GM18511 (cell line): ENCODE measurements around the gene RAB28.
"Not testable (repeated sequence)": the region's sequence is repeated elsewhere in the genome, so short reads cannot be mapped to it uniquely, and the experiment has no call there.

Experiments
- ATAC-seq: cut with Tn5 transposase; IDR thresholded peaks from one replicate; pipeline ENCODE4 v1.9.1; 2021; ENCODE audit warnings: mild to moderate bottlenecking, moderate library complexity; ENCODE audit not compliant: unreplicated experiment

Gene RAB28

DNA sequence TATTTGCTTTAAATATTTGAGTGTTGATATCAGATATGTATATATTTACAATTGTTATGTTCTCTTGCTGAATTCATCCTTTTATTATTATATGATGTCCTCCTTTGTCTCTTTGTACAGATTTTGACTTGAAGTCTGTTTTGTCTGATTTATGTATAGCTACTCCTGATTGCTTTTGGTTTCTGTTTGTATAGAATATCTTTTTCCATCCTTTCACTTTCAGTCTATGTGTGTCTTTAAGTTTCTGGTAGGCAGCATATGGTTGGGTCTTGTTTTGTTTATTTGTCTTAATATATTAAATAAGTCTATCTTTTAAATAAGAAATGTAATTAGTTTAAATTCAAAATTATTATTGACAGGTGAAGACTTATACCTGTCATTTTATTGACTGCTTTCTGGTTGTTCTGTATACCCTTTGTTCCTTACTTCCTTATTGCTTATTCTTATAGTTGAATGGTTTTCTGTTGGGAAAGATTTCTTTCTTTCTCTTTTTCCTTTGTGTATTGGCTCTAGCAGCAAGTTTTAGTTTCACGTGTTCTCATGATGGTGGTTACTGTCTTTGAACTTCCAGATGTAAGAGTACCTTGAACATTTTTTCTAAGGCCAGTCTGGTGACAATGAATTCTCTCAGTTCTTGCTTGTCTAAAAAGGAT, 31.1 kb downstream of the RAB28 start:
- no peak for ATAC-seq

- no peak for ATAC-seq
These were observed 34.5 kb downstream of the RAB28 start for GRCh38 chr4:13449590-13449989.

DNA sequence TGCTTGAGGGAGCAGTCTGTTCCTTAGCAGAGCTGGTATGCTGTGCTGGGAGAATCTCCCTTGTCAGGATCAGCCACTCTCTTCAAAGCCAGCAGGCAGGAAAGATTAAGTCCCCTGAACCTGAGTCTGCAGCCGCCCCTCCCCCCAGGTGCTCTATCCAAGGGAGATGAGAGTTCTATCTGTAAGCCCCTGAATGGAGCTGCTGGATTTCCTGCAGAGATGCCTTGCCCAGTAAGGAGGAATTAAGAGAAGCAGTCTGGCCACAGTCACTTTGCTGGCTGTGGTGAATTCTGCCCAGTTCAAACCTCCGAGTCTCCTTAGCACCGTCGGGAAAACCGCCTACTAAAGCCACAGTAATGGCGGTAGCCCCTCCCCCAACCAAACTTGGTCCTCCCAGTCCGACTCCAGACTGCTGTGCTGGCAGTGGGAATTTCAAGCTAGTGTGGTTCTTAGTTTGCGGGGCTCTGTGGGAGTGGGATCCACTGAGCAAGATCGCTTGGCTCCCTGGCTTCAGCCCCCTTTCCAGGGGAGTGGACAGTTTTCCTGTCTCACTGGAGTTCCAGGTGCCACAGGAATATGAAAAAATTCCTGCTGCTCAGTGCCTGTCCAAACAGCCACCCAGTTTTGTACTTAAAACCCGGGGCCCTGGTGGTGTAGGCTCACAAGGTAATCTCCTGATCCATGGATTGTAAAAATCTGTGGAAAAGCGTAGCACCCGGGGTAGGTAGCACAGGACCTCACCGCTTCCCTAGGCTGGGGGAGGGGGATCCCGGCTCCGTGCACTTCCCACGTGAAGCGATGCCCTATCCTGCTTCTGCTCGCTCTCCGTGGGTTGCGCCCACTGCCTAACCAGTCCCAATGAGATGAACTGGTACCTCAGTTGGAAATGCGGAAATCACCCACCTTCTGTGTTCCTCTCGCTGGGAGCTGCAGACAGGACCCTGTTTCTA, 38.0 kb downstream of the RAB28 start:
- ATAC-seq: no peak

DNA sequence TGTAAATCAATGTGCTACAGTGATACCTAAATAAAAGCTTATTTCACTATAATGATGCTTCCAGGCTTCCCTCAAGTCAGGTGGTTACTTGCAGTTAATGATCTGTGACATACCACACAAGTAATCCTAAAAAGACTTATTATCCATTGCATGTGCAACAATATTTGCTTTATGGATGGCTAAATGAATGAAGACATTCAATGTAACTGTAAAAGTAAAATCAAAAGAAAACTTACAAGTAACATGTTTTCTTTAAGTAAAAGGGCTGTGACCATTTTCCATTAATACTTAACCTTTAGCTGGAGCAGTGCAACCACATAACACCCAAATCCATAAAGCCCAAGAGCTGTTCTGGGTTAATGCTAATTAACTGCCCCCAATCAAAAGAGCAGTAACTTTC, 42.6 kb downstream of the RAB28 start:
- no peak for ATAC-seq

- no peak for ATAC-seq
These were observed 47.2 kb downstream of the RAB28 start for GRCh38 chr4:13436962-13437361.

DNA sequence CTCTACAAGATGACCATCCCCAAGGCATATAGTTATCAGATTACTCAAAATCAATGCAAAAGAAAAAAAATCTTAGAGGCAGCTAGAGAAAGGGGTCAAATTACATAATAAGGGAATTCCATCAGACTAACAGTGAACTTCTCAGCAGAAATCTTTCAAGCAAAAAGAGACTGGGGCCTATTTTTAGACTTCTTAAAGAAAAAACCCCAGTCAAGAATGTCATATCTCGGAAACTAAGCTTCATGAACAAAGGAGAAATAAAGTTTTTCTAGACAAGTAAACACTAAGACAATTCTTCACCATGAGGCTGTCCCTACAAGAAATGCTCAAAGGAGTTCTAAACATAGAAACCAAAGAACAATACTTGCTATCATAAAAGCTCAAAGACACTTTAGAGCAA, 51.7 kb downstream of the RAB28 start:
- peak; percentile 51 for ATAC-seq

DNA sequence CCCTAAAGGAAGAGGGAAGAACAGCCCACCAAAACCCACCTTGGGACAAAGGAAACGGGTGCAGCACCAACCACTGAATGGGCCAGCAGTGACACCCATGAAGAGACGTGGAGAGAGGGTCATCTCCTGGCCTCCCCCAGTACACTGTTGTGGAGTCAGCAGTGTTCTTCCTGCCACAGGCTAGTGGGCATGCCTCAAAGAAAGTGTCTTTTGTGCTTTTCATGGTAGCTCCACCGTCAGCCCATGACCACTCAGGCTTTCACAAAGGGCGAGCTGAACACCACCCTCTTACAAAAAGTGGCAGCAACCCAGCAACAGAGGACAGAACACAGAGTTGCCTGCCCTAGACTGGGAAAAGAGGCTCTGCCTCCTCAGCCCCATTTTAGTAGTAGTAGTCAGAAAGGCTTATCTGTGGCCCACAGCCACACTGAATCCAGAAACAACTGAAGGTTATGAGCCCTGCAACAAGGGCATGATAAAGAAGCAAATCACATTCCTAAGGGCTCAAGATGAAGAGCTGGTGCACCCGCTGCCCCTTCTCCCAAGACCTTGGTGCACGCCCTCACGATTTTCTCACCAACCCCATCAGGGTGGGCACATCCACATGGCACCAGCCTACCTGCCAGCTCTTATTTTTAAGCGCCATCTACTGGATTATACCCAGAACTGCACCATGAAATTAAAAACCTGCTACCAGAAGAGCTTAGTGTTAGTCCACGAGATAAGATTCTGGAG, 53.1 kb downstream of the RAB28 start:
- ATAC-seq: no peak

DNA sequence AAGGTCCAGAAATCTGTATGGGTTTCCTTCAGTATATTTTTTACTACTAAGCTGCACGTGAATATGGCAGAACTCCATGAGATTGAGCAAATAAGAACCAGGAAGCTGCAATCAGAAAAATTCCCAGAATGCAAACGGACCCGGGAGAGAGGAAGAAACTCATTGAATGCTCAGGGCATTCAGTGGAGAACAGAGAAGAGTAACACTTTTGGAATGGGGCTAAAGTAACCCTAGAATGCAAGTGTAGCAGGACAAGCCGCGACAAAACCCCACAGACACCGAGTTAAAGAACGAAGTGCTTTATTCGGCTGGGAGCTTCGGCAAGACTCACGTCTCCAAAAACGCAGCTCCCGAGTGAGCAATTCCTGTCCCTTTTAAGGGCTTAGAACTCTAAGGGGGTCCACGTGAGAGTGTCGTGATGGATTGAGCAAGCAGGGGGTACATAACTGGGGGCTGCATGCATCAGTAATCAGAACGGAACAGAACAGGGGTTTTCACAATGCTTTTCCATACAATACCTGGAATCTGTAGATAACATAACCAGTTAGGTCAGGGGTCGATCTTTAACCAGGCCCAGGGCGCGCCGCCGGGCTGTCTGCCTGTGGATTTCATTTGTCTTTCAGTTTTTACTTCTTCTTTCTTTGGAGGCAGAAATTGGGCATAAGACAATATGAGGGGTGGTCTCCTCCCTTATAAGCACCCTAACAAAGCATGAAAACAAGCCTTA, 56.4 kb downstream of the RAB28 start:
- ATAC-seq: no peak

DNA sequence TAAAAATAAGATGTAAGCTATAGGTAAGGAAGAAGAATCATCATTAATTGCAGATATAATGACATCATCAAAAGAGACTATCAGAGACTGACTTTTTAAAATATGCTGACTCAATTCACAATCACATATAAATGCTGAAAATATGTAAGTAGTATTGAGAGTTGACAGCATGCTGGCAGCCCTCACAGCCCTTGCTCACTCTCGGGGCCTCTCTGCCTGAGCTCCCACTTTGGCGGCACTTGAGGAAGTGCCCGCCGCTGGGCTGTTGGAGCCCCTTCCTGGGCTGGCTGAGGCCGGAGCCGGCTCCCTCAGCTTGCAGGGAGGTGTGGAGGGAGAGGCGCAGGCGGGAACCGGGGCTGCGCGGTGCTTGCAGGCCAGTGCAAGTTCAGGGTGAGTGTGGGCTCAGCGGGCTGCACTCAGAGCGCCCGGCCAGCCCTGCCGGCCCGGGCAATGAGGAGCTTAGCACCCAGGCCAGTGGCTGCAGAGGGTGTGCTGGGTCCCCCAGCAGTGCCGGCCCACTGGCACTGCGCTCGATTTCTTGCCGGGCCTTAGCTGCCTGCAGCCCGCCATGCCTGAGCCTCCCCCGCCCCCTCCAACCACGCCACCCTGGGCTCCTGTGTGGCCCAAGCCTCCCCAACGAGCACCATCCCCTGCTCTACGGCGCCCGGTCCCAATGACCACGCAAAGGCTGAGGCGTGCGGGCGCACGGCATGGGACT, 68.9 kb downstream of the RAB28 start:
- ATAC-seq: no peak

DNA sequence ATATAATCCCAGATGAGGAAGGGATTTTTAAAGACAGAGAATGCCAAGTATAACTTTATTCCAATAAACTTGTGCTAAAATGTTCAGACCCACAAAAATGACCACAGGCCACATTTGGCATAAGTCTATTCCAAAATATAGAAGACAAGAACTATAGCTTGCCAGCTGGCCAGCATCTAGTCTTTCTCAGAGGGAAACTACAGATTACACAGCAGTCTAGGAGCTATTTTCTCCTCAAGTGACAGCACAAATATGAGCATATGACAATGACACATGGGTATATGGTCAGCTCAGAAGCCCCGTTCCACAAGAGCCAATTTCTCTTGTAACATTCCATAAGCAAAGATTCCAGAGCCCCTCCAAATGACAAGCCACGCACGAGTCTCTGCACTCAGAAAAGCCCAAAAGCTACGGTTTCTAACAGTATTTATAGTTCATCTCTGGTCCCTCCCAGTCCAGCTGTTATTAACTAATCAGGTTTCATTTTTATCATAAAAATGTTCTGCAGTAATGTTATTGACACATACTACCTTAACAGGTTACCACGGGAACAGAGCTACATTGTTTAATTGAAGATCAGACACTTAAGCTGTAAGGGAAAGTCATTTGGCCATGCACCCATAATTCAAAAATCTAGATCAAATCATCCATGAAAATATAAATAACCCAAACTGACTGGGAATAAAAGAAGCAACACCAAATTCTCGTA, 70.3 kb downstream of the RAB28 start:
- no peak for ATAC-seq

GRCh38 chr4:13411942-13412341, 72.2 kb downstream of the RAB28 start:
- no peak for ATAC-seq

GRCh38 chr4:13409324-13409723, 74.8 kb downstream of the RAB28 start:
- no peak for ATAC-seq

- not testable (repeated sequence) for ATAC-seq
These were observed 78.0 kb downstream of the RAB28 start for GRCh38 chr4:13406156-13406555.

DNA sequence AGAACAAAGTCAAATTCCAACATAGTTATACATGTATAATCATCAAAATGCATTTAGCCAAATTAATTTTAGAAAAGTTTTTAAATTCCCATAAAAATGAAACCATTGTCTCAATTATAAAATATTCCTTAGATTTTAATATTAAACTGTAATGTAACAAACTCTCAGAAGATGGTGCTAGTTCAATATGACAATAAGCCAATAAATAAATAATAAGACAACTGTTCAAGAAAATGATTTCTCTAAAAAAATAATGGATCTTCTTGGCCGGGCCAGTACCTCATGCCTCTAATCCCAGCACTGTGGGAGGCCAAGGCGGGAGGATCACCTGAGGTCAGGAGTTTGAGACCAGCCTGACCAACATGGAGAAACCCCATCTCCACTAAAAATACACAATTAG, 80.3 kb downstream of the RAB28 start:
- no peak for ATAC-seq

DNA sequence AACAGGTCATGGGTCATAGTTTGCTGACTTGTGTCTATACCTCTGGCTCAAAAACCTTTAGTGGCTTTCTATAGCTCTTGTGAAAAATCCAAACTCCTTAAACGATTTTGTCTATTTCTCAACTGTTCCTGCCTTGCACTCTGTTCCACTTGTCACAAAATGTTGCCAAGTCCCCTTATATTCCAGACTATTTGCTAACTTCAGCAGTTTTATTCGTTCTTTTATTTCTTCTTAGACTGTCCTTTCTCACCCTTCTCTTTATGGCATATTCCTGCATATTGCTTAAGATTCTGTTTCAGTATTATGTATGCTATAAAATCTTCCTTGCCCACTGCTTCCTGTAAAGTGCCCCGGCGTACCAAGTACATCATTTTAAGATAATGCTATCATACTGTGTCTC, 80.8 kb downstream of the RAB28 start:
- no peak for ATAC-seq

GRCh38 chr4:13399257-13399656, 84.9 kb downstream of the RAB28 start:
- ATAC-seq: no peak

DNA sequence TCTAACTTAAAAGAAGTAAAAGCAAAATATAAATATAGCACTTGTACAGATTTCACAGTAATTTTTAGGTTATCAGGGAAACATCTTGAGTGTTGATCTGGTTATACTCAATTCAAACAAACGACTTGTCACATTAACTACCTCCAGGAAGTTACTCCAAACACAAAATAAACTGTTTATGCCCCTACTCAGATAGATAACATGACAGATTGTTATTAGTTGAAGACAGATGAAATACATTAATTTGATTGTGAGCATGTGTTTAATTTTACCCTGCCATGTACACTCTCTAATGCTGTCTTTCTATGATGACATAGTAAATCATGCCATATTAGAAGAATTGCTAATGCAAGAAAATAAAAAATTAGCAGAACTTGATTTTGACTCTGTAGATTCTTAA, 88.0 kb downstream of the RAB28 start:
- no peak for ATAC-seq

- not testable (repeated sequence) for ATAC-seq
These were observed 94.2 kb downstream of the RAB28 start for GRCh38 chr4:13389901-13390300.

DNA sequence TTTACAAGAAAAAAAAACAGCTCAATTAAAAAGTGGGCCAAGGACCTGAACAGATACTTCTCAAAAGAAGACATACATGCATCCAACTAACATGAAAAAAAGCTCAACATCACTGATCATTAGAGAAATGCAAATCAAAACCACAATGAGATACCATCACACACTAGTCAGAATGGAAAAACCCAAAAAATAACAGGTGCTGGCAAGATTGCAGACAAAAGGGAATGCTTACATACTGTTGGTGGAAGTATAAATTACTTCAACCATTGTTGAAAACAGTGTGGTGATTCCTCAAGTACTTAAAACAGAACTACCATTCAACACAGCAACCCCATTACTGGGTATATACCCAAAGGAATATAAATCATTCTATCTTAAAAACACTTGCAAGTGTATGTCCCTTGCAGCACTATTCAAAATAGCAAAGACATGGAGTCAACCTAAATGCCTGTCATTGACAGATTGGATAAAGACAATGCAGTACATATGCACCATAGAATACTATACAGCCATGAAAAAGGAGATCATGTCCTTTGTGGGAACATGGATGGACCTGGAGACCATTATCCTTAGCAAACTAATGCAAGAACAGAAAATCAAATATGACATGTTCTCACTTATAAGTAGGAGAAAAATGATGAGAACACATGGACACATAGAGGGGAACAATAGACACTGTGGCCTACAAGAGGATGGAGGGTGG, 97.6 kb downstream of the RAB28 start:
- peak; percentile 95 for ATAC-seq
